Heart left ventricle (tissue), 13 donors: ENCODE data around the gene RDX.

Experiments used
- POLR2A ChIP-seq, 2 donors: fragments of 450-650 bp; IDR thresholded peaks; one replicate each; pipeline ENCODE4 v1.6.1; 2017; ENCODE audit warnings: antibody characterized with exemption in 2 of 2, mild to moderate bottlenecking in 2 of 2, moderate library complexity in 2 of 2
- TF ChIP-seq, protein P1 (sequence below), 12 donors: fragments of 200-600 bp; sonication (generic) in 4 of 12; IDR thresholded peaks; one replicate each; pipeline versions ENCODE4 v1.5.0 to v1.8.0; 2018 to 2022; ENCODE audit warnings: antibody characterized with exemption in 12 of 12, mild to moderate bottlenecking in 5 of 12
- donor health status: ischemic (EF 13 %, LVEDD 7.1; RV severe dilation, severe dysfunction).
- donor health status: DM: no; HTN: yes; CAD: no.
- donor health status: DM: no; HTN: no; CAD: no.
- donor health status: ischemic (EF 25% LVEDD 6.9; RV normal size, moderate dysfunction).
- donor health status: ischemic (EF 25% LVEDD 5.7; RV mildly dilated, moderate dysfunction).
- donor health status: ischemic (EF 35%, LVEDD 5.7; RV mildly dilated, moderate dysfunction).
- donor health status: nonischemic (EF 11% LVEDD 7.7; RV severe dilation, severe dysfunction).
- donor health status: DM: yes; HTN: yes; CAD: no.
- donor health status: PGD.
- donor health status: ischemic (EF 29% LVEDD 5.4; RV normal size, mild dysfunction).
- donor health status: nonischemic (EF 23%, LVEDD 6.1; RV moderate dilation, normal function).

GRCh38 chr11:110294509-110294908 is 1.9 kb downstream of the RDX start:
- TF ChIP-seq, protein P1, sequence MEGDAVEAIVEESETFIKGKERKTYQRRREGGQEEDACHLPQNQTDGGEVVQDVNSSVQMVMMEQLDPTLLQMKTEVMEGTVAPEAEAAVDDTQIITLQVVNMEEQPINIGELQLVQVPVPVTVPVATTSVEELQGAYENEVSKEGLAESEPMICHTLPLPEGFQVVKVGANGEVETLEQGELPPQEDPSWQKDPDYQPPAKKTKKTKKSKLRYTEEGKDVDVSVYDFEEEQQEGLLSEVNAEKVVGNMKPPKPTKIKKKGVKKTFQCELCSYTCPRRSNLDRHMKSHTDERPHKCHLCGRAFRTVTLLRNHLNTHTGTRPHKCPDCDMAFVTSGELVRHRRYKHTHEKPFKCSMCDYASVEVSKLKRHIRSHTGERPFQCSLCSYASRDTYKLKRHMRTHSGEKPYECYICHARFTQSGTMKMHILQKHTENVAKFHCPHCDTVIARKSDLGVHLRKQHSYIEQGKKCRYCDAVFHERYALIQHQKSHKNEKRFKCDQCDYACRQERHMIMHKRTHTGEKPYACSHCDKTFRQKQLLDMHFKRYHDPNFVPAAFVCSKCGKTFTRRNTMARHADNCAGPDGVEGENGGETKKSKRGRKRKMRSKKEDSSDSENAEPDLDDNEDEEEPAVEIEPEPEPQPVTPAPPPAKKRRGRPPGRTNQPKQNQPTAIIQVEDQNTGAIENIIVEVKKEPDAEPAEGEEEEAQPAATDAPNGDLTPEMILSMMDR (IDR thresholded peaks at IDR 0.05): no peak
- no peak for TF ChIP-seq POLR2A (IDR thresholded peaks at IDR 0.05)
